GF-D8 (cell line): ENCODE measurements around the gene YBX2.
"Not testable (repeated sequence)": the region's sequence is repeated elsewhere in the genome, so short reads cannot be mapped to it uniquely, and the experiment has no call there.

Source experiments
- DNase-seq: peaks from one replicate; lab custom pipeline; 2025; lab: John Stamatoyannopoulos, UW

YBX2 gene

GRCh38 chr17:7262935-7263800 lies 31.3 kb downstream of the YBX2 start:
- no peak for DNase-seq

DNA sequence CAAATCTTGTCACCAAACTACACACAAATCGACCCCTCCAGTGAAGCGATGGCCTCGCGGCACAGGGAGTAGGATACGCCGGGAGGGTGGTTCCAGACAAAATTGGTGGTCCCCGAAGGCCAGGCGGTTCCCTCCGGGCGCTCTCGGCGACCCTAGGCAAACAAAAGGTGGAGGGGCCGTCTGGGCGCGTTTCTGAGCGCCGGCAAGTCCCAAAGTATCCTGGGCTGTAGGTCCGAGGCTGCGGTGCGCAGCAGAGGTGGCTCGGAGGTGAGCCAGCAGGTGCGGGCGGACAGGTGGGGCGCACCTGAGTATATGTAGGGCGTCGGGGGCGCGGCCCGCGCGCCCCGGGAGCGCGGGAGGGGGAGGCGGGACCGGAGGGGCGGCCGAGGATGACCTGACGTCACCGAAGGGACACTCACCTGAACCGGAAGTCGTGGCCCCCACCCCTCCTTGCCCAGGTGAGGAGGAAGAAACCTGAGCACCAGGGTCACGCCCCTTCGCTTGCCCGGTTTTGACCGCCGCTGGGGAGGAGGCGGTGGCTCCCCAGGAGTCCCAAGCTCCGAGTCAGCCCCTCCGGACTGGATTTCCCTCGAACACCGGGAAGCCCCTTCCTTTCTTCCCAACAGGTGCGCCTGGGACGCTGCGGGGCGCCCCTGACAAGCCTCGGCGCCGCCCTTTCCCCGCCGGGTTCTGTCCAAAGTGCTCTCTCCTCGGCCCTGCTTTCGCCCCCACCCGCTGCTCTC lies 32.1 kb downstream of the YBX2 start, which contains the start of gene CLDN7:
Gene CLDN7 (minus strand): TSS at position 287 of the 743 bp plus-strand sequence. CDS start 435 bp downstream, outside the sequence.
- DNase-seq, result no peak

DNA sequence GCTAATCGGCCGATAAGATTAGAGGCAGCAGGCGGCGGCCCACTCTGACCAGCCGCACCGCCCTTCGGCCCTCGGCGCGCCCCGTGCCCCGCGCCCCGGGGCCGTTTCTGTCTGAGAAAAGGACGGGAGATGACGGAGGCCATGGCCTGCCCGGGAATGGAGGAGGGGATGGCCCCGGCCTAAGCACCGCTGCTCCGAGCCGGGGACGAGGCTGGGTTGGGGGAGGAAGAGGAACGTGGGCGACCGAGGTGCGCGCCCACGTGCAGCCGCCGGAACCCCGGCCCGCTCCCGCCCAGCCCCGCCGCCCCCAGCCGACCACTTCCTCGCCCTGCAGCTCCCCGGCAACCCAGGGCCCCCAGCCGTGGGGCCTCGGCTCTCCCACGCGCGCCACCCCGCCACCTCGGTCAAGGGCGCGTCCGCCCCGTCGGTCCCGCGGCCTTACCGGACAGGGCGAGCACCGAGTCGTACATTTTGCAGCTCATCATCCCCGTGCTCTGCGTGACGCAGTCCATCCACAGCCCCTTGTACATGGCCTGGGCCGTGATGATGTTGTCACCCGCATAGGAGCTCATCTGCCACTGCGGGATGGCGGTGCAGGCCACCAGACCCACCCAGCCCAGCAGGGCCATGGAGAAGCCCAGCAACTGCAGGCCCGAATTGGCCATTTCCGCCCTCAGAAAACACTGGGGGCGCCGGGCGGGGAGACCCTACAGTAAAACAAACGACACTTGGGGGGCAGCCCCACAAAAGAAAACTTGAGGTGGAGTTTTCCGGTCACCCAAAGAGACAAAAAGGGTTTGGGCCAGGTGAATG lies 32.9 kb downstream of the YBX2 start:
- no peak for DNase-seq

GRCh38 chr17:7260651-7261378 lies 33.6 kb downstream of the YBX2 start:
- no peak for DNase-seq

DNA sequence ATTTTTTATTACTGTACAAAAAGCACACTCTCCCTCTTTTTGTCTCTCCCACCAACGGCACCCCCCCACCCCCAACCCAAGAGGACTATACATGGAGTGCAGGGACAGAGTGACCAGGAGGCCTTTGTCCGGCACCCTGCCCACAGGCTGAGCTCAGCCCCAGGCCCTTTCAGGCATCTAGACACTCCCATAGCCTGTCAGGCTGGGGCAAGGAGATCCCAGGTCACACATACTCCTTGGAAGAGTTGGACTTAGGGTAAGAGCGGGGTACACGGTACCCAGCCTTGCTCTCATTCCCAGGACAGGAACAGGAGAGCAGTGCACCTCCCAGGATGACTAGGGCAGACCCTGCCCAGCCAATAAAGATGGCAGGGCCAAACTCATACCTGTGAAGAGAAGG lies 34.3 kb downstream of the YBX2 start:
- DNase-seq, result no peak

DNA sequence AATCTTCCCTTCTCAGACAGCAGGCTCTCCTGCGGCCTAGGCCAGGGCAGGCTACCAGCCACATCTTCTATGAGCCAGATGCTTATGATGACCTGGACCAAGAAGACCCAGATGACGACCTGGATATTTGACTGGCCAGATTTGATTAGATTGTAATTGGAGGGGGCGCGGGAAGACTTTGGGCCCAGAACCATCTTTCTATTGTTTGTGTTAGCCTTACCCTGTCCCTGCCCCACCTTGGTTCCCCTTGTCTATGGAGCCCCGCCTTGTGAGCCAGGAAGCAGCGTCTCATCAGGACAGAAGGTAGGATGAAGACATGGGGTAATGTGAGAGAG lies 34.9 kb downstream of the YBX2 start:
- no peak for DNase-seq

DNA sequence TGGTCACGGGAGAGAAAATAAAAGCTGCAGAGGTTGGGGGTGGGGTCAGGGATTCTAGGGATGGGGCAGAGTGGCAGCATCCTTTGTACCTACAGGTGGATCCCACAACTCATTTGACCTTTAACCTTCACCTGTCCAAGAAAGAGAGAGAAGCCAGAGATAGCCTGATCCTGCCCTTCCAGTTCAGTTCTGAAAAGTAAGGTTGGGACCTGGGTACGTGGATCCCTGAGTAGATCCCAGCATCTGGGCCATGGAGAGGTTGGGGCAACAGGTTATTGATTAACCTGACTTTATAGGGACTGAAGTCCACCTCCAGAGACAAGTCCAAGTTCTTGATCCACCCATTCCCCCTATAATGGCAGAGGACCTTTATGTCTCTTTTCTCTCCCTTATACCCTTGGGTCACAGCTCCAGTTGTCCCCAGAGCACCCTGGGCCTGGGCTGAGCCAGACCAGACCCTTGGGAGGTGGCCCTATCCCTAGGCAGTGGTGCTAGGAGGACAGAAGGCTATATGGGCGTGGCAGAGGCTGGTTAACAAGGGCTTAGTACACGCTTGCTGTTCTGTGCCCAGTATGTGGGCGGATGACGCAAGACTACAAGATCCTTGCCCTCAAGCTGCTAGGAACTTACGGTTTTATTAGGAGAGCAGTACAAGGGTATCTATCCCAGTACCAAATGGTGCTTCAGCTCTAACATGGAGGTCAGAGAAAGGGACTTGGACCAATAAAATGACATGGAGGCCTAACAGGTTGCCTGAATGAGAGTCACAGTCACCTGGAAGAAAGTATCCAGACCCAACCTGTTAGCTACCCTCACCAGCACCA lies 35.5 kb downstream of the YBX2 start:
- no peak for DNase-seq

DNA sequence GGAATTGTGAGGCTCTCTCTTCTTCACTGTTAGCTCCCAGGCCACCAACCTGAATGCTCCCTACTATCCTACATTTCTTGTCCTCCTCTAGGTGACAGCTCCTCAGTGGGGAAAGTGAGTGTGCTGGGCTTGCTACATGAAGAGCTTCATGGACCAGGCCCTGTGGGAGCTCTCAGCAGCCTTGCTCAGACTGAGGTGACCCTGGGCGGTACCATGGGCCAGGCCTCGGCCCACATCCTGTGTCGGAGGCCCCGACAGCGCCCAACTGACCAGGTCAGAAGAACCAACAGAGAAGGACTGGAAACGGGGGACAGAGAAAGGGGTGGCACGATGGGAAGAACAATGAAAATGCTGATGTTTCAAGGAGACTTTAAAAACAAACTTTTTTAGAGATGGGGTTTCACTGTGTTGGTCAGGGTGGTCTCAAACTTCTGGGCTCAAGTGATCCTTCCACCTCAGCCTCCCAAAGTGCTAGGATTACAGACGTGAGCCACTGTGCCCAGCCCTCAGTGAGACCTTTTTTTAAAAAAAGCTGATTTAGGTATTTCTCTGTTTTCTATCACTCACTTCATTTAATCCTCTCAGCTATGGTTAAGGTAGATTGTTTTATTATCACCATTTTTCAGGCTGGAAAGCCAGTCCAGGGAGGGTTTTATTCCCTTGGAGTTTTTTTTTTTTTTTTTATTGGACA lies 37.5 kb downstream of the YBX2 start:
- no peak for DNase-seq

DNA sequence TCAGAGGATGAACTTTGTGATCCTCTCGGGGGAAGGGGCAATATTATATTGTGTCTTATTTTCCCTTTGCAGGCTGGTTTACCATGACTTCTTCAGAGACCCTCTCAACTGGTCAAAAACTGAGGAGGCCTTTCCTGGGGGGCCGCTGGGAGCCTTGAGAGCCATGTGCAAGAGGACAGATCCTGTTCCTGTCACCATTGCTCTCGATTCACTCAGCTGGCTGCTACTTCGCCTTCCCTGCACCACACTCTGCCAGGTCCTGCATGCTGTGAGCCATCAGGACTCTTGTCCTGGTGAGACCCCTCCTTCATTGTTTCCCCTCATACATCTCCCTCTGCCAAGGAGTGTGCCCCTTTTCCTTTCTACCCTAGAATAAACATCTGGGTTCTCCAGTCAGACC lies 39.9 kb downstream of the YBX2 start:
- no peak for DNase-seq

- DNase-seq, result no peak
Measured at GRCh38 chr17:7253082-7253481, 41.4 kb downstream of the YBX2 start.

DNA sequence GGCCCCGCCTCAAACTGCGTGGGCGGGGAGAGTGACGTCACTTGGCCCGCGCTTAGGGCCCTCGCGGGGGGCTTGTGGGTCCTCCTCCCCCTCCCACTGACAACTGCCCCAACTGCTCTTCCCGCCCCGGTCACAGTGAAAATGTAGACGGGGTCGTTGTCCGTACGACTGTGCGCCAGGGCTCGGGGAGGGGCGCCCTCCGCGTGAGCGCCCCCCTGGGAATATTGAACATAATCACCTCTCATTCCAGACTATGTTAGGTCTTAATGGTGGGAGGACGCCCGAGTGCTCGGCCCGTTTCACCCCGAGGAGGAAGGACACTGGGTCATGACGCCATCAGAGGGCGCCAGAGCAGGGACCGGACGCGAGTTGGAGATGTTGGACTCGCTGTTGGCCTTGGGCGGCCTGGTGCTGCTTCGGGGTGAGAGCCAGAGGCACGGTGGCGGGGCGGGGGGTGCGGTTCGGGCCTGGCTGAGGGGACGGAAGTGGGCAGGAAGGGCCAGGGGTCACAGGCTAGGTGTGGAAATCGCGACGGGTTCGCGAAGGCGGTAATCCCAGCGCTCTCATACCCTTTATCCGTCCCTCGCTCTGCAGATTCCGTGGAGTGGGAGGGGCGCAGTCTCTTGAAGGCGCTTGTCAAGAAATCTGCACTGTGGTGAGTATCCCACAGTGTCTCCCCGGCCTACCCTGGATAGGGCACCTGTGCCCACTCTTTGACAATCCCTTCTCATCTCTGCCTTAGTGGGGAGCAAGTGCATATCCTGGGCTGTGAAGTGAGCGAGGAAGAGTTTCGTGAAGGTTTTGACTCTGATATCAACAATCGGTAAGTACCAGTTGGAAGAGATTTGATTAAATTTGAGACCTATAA lies 42.0 kb downstream of the YBX2 start, which contains the start of gene ELP5:
Gene ELP5 (plus strand): TSS at position 40 of the 868 bp plus-strand sequence. CDS start 336 bp downstream, at position 376.
- DNase-seq, result peak; percentile 55

- peak; percentile 88 for DNase-seq
Measured at GRCh38 chr17:7251661-7252175, 42.7 kb downstream of the YBX2 start, which contains the start of gene CTDNEP1. CTDNEP1 (minus strand) TSS chr17:7251734; CDS start chr17:7251296, 438 bp downstream.

GRCh38 chr17:7250695-7251627 lies 43.5 kb downstream of the YBX2 start:
- DNase-seq, result no peak

DNA sequence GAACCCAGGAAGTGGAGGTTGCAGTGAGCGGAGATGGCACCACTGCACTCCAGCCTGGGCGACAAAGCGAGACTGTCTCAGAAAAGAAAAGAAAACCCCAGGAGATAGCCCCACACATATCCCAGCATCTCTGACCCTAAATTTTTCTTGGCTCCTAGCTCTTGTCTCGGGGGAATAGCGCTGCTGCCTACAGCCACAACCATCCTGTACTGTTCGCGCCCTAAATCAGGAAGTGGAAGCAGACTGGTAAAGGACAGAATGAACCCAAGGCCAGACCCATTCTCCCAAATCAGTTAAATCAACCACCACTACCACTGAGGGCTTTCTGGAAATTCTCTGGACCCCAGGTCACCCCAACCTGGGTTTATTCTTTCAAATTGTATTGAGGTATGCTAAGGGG lies 44.6 kb downstream of the YBX2 start:
- peak; percentile 12 for DNase-seq

DNA sequence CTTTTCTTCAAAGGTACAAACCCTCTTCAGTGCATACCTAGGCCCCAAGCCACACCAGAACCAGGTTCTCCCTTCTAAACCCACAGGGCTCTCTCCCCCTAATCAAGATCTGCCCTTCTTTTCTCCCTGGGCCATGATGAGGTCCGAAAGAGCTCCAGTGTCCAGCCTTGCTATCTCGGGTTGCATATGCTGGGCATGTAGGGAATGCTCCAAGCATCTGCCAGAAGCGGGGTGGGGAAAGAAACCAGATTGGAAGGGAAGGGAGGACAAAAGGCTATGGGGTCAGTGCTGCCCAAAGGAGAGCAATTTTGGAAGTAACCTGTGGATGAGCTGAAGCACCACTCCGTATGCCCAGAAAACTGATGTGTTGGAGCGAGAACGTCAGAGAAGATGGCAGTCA lies 45.2 kb downstream of the YBX2 start:
- DNase-seq, result no peak

DNA sequence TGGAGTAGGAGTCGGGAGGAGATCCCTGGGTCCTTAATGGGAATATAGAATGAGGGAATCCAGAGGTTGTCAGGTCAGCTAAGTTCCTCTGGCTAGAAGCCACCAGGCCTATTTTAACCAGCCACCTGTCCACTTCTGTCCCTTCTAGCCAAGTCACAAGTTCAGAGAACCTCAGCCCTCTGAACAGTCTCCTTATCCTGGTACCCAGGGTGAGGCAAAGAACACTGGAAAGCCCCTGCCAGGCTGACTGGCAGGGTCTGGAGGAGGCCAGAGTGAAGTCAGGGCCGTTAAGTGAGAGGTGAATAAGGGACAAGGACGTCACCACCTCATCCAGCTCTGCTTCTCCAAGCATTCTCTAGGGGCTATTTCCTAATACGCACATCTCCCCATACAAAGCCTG lies 45.6 kb downstream of the YBX2 start:
- no peak for DNase-seq

DNA sequence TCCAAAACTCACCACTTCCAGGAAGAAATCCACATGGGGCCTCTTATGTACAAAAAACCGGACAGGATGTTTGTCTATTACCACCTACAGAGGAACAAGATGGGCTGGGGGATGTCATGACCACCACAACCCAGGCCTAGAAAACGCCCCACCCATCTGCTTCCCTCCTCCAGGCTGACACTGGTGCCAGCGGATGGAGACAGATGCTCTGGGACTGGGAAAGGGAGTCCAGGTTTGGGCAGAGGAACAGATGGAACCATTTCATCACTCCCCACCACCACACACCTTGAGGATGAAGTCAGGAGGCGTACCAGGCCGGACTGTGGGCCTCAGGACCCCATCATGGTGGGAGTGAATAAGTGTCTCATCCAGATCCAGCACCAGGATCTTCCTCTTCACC lies 47.7 kb downstream of the YBX2 start:
- DNase-seq, result no peak

DNA sequence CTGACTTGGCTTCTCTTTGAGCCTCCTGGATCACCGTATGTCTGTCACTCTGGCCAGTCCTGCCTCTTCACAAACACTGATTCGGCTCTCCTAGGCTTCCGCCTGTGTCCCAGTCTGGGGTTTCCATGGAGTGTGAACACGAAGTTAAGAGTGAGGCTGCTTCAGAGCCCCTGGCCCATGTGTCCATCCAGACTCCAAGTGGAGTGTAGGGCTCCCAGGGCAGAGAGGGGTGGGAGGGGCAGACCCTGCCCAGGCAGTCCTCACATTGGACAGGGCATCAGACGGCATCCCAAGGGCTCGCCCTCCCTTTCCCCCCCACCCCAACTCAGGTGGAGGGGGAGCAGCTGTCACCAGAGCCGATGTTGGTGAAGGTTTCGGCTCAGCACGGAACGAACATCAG lies 50.6 kb downstream of the YBX2 start:
- DNase-seq, result not testable (repeated sequence)
